ENCODE data around the gene TCAIM. TPM values are rescaled to one million over a fixed set of nuclear protein-coding genes. Genes with fewer than 3 reads are reported as not detected.

The TCAIM gene
- total RNA-seq, 1 experiment from 2014 or later, result 20.2 TPM

- no peak overlapping the region for H3K4me3 ChIP-seq (ENCODE audit: low read length)
- no peak overlapping the region for H3K4me2 ChIP-seq (ENCODE audit: low read length)
- no peaks in the 10 kb centered on the region for H3K36me3 ChIP-seq (ENCODE audit: low read depth, low read length)
- BruUV-seq (replicated peaks), result no TSS peak
- H3K9me3 ChIP-seq (ENCODE audit: low read length), result no peaks in the 10 kb centered on the region
- ChIA-PET POLR2A (ENCODE audit: unreplicated experiment) (no interaction called here), CTCF (no interaction called here)
- no peaks in the 10 kb centered on the region for H3F3A ChIP-seq (ENCODE audit: low read length, unreplicated experiment)
- H3K79me2 ChIP-seq (ENCODE audit: low read length), result no peaks in the 10 kb centered on the region
- H3K27ac ChIP-seq (ENCODE audit: low read length), result no peak overlapping the region
- no peaks in the 10 kb centered on the region for H3K4me1 ChIP-seq (ENCODE audit: insufficient read depth, low read length)
- TF ChIP-seq EZH2phosphoT487 (IDR thresholded peaks at IDR 0.05; ENCODE audit: borderline replicate concordance, low read length) (no peak), CTCF (conservative IDR thresholded peaks at IDR 0.05; ENCODE audit: low read depth, low read length) (no peak), EZH2 (IDR thresholded peaks at IDR 0.05; ENCODE audit: low read length, unreplicated experiment) (no peak)
- ATAC-seq (no peak), DNase-seq (no peak)
- no peaks in the 10 kb centered on the region for H3K9me2 ChIP-seq (replicated peaks; ENCODE audit: low read length)
- no peak overlapping the region for H2AFZ ChIP-seq (ENCODE audit: low read length)
- H4K20me1 ChIP-seq (ENCODE audit: low read length), result no peaks in the 10 kb centered on the region
- intact Hi-C loops (cut with micrococcal nuclease), result no loop called here
- H3K9ac ChIP-seq (ENCODE audit: low read length), result no peak overlapping the region
- H3K27me3 ChIP-seq (ENCODE audit: low read length), result no peaks in the 10 kb centered on the region
Measured at GRCh38 chr3:44398853-44399252, 60.3 kb downstream of the TCAIM start.

GRCh38 chr3:44400771-44401170 is 62.2 kb downstream of the TCAIM start:
- H3K9me2 ChIP-seq (replicated peaks; ENCODE audit: low read length), result no peaks in the 10 kb centered on the region
- H3K36me3 ChIP-seq (ENCODE audit: low read depth, low read length), result no peaks in the 10 kb centered on the region
- H2AFZ ChIP-seq (ENCODE audit: low read length), result no peak overlapping the region
- H3K9ac ChIP-seq (ENCODE audit: low read length), result no peak overlapping the region
- no peak overlapping the region for H3K27ac ChIP-seq (ENCODE audit: low read length)
- no TSS peak for BruUV-seq (replicated peaks)
- no peaks in the 10 kb centered on the region for H3K27me3 ChIP-seq (ENCODE audit: low read length)
- ChIA-PET POLR2A (ENCODE audit: unreplicated experiment) (no interaction called here), CTCF (no interaction called here)
- no peak for ATAC-seq
- no peak for TF ChIP-seq EZH2phosphoT487 (IDR thresholded peaks at IDR 0.05; ENCODE audit: borderline replicate concordance, low read length)
- no peak for TF ChIP-seq CTCF (conservative IDR thresholded peaks at IDR 0.05; ENCODE audit: low read depth, low read length)
- no peak for TF ChIP-seq EZH2 (IDR thresholded peaks at IDR 0.05; ENCODE audit: low read length, unreplicated experiment)
- H3K9me3 ChIP-seq (ENCODE audit: low read length), result no peaks in the 10 kb centered on the region
- H3K4me3 ChIP-seq (ENCODE audit: low read length), result no peak overlapping the region
- intact Hi-C loops (cut with micrococcal nuclease), result no loop called here
- no peaks in the 10 kb centered on the region for H3K79me2 ChIP-seq (ENCODE audit: low read length)
- H3K4me2 ChIP-seq (ENCODE audit: low read length), result no peak overlapping the region
- no peak for DNase-seq
- no peaks in the 10 kb centered on the region for H4K20me1 ChIP-seq (ENCODE audit: low read length)
- H3K4me1 ChIP-seq (ENCODE audit: insufficient read depth, low read length), result no peaks in the 10 kb centered on the region
- H3F3A ChIP-seq (ENCODE audit: low read length, unreplicated experiment), result no peaks in the 10 kb centered on the region

- Histone ChIP-seq H3K9me2 (replicated peaks; ENCODE audit: low read length) (no peaks in the 10 kb centered on the region), H3K27me3 (ENCODE audit: low read length) (no peaks in the 10 kb centered on the region), H3K4me1 (ENCODE audit: insufficient read depth, low read length) (no peaks in the 10 kb centered on the region), H3K36me3 (ENCODE audit: low read depth, low read length) (no peaks in the 10 kb centered on the region), H4K20me1 (ENCODE audit: low read length) (no peaks in the 10 kb centered on the region), H2AFZ (ENCODE audit: low read length) (no peak overlapping the region), H3K9ac (ENCODE audit: low read length) (no peak overlapping the region), H3K27ac (ENCODE audit: low read length) (no peak overlapping the region), H3F3A (ENCODE audit: low read length, unreplicated experiment) (no peaks in the 10 kb centered on the region), H3K4me3 (ENCODE audit: low read length) (no peak overlapping the region), H3K79me2 (ENCODE audit: low read length) (no peaks in the 10 kb centered on the region), H3K4me2 (ENCODE audit: low read length) (no peak overlapping the region), H3K9me3 (ENCODE audit: low read length) (no peaks in the 10 kb centered on the region)
- DNase-seq, result no peak
- no peak for ATAC-seq
- CTCF ChIA-PET, result no interaction called here
- TF ChIP-seq EZH2phosphoT487 (IDR thresholded peaks at IDR 0.05; ENCODE audit: borderline replicate concordance, low read length) (no peak), EZH2 (IDR thresholded peaks at IDR 0.05; ENCODE audit: low read length, unreplicated experiment) (no peak), CTCF (conservative IDR thresholded peaks at IDR 0.05; ENCODE audit: low read depth, low read length) (no peak)
- BruUV-seq (replicated peaks), result no TSS peak
- intact Hi-C loops (cut with micrococcal nuclease), result no loop called here
- POLR2A ChIA-PET (ENCODE audit: unreplicated experiment), result no interaction called here
Measured at GRCh38 chr3:44402548-44402947, 64.0 kb downstream of the TCAIM start.

Data from PC-3 (cell line).